ENCODE data around the gene H2AZ2. TPM values are rescaled to one million over a fixed set of nuclear protein-coding genes. Genes with fewer than 3 reads are reported as not detected.

The H2AZ2 gene
- total and polyA plus RNA-seq, 2 experiments from 2014 or later, result 178 to 319 TPM

DNA sequence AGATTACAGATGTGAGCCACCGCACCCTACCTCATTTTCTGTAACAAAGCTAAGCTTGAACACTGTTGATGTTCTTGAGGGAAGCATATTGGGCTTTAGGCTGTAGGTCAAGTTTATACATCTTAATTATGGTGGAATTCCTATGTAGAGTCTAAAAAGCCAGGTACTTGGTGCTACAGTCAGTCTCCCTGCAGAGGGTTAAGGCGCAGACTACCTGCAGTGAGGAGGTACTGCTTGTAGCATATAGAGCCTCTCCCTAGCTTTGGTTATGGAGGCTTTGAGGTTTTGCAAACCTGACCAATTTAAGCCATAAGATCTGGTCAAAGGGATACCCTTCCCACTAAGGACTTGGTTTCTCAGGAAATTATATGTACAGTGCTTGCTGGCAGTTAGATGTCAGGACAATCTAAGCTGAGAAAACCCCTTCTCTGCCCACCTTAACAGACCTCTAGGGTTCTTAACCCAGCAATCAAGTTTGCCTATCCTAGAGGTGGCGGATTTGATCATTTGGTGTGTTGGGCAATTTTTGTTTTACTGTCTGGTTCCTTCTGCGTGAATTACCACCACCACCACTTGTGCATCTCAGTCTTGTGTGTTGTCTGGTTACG lies 45.4 kb downstream of the H2AZ2 start:
- no peaks in the 10 kb centered on the region for H3K9me3 ChIP-seq (ENCODE audit: low read depth)
- H3K4me1 ChIP-seq (ENCODE audit: low read depth), result peaks cover 10% of the 10 kb centered on the region
- no peak overlapping the region for H3K27ac ChIP-seq
- H3K4me3 ChIP-seq, result no peak overlapping the region
- TF ChIP-seq, protein P1, sequence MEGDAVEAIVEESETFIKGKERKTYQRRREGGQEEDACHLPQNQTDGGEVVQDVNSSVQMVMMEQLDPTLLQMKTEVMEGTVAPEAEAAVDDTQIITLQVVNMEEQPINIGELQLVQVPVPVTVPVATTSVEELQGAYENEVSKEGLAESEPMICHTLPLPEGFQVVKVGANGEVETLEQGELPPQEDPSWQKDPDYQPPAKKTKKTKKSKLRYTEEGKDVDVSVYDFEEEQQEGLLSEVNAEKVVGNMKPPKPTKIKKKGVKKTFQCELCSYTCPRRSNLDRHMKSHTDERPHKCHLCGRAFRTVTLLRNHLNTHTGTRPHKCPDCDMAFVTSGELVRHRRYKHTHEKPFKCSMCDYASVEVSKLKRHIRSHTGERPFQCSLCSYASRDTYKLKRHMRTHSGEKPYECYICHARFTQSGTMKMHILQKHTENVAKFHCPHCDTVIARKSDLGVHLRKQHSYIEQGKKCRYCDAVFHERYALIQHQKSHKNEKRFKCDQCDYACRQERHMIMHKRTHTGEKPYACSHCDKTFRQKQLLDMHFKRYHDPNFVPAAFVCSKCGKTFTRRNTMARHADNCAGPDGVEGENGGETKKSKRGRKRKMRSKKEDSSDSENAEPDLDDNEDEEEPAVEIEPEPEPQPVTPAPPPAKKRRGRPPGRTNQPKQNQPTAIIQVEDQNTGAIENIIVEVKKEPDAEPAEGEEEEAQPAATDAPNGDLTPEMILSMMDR (IDR thresholded peaks at IDR 0.05; ENCODE audit: low read depth, low read length), result no peak
- no peaks in the 10 kb centered on the region for H3K27me3 ChIP-seq
- peaks cover 37% of the 10 kb centered on the region for H3K36me3 ChIP-seq
- no peak for DNase-seq (ENCODE audit: low read depth in 1 of 2, low spot score in 1 of 2)

DNA sequence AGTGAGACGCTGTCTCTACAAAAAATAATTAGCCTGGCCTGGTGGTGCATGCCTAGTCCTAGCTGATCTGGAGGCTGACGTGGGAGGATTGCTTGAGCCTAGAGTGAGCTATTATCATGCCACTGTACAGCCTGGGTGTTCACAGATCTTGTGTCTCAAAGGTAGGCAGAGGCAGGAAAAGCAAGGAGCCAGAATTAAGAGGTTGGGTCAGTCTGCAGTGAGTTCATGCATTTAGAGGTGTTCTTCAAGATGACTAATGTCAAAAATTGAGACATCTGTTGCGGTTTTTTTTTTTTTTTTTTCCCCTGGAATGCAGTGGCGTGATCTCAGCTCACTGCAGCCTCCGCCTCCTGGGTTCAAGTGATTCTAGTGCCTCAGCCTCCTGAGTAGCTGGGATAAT lies 46.0 kb downstream of the H2AZ2 start:
- Histone ChIP-seq H3K36me3 (peaks cover 37% of the 10 kb centered on the region), H3K27me3 (no peaks in the 10 kb centered on the region)

DNA sequence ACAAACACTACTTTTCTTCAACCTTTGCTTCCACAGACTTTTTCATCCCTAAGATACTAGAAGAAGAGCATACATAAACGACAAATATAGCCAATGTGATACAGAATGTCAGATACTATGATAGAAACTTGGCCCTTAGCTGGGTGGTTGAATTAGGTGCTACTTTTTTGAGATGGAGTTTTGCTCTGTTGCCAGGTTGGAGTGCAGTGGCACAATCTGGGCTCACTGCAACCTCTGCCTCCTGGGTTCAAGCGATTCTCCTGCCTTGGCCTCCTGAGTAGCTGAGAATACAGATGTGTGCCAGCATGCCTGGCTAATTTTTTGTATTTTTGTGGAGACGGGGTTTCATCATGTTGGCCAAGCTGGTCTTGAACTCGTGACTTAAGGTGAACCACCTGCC lies 47.9 kb downstream of the H2AZ2 start:
- DNase-seq (ENCODE audit: low read depth in 1 of 2, low spot score in 1 of 2), result no peak
- H3K4me3 ChIP-seq, result no peak overlapping the region
- H3K36me3 ChIP-seq, result peaks cover 37% of the 10 kb centered on the region
- H3K9me3 ChIP-seq (ENCODE audit: low read depth), result no peaks in the 10 kb centered on the region
- peaks cover 10% of the 10 kb centered on the region for H3K4me1 ChIP-seq (ENCODE audit: low read depth)
- TF ChIP-seq, protein P1 (IDR thresholded peaks at IDR 0.05; ENCODE audit: low read depth, low read length), result no peak
- H3K27me3 ChIP-seq, result no peaks in the 10 kb centered on the region
- no peak overlapping the region for H3K27ac ChIP-seq

More for the DNA sequence above, 46.0 kb downstream of the H2AZ2 start:
- peaks cover 10% of the 10 kb centered on the region for H3K4me1 ChIP-seq (ENCODE audit: low read depth)
- TF ChIP-seq, protein P1 (IDR thresholded peaks at IDR 0.05; ENCODE audit: low read depth, low read length), result no peak
- peak in 1 of 2 donors; percentile 35 for DNase-seq (ENCODE audit: low read depth in 1 of 2, low spot score in 1 of 2)
- H3K27ac ChIP-seq, result peak overlapping the region; percentile 13
- no peak overlapping the region for H3K4me3 ChIP-seq
- H3K9me3 ChIP-seq (ENCODE audit: low read depth), result no peaks in the 10 kb centered on the region

DNA sequence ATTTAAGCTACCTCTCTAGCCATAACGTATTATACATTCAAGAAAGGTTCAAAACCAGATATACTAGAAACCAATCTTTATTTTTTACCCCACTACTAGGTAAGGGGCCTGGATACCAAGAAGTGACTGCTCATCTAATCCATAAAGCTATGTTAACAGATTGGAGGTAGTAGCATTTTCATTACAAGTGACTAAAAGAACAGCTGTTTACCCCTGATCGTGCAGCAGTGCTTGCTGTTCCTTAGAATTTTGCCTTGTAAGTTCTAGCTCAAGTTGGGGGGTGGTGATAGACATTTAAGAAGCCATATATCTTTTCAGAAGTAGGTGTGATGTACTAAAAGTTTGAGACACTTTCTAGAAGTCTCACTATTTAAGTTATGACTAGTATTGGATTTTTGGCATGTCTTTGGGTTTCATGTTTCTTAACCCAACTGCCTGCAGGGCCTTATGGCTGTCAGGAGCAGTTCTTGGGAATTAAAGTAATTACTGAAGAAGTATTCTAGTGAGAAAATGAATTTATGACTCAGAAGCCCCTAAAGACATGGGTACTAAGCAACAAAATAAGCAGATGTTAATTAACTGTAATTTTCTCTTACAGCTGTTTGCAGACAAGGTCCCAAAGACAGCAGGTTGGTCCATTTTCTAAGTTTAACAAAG lies 49.1 kb downstream of the H2AZ2 start:
- Histone ChIP-seq H3K4me1 (ENCODE audit: low read depth) (peaks cover 10% of the 10 kb centered on the region), H3K4me3 (peak overlapping the region; percentile 62), H3K36me3 (peaks cover 34% of the 10 kb centered on the region), H3K9me3 (ENCODE audit: low read depth) (no peaks in the 10 kb centered on the region), H3K27me3 (no peaks in the 10 kb centered on the region), H3K27ac (peak overlapping the region; percentile 100)
- DNase-seq (ENCODE audit: low read depth in 1 of 2, low spot score in 1 of 2), result no peak
- TF ChIP-seq, protein P1 (IDR thresholded peaks at IDR 0.05; ENCODE audit: low read depth, low read length), result no peak

DNA sequence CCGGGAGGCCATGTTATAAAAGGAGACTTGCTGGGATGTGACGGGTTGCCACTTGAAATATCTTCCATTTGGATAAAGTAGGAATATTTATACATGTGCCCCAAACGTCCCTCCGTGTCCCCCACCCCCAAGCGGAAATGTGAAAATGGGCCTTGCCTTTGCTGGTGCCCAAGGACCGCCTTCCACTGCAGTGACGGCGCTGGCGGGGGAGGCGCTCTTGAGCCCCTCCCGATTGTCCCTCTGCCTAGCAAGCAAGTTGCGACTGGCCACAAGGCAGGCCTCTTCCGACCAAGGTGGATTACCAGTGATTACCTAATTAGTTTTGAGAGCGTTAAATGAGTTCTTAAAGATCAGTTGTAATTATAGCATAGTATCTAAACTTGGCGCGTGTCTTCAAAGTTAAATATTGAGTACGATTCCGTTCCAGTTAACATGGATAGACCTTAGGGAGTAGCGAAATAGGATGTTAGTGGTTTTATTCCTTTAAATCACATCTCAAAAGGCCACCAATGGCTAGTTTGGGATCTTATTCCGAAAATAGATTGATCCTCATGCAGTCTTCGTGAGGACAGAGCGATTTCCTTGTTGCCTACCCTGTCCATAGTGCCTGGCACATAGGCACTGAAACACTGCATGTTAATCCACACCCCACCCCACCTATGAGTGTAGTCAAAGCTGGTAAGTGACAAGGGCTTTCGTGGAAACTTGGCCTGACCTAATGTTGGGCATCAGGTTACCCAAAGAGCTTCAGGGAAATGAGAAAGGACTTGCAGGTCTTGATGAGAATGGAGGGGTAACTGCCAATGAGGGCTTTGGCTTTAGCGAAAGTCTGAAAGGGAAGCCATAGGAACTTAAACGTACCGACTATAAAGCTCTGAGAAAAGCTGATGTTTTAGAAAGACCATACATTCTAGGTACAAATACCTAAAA lies 50.3 kb downstream of the H2AZ2 start:
- H3K9me3 ChIP-seq (ENCODE audit: low read depth), result no peaks in the 10 kb centered on the region
- H3K4me1 ChIP-seq (ENCODE audit: low read depth), result peaks cover 10% of the 10 kb centered on the region
- H3K27me3 ChIP-seq, result no peaks in the 10 kb centered on the region
- TF ChIP-seq, protein P1 (IDR thresholded peaks at IDR 0.05; ENCODE audit: low read depth, low read length), result peak; percentile 53
- H3K36me3 ChIP-seq, result peaks cover 27% of the 10 kb centered on the region
- H3K4me3 ChIP-seq, result peak overlapping the region; percentile 62
- H3K27ac ChIP-seq, result peak overlapping the region; percentile 100
- peak; percentile 85 to 90 for DNase-seq (ENCODE audit: low read depth in 1 of 2, low spot score in 1 of 2)
